Measurements from ENCODE around the gene ERVFRD-1.

GRCh38 chr6:11083491-11083890 is 28.0 kb downstream of the ERVFRD-1 start:
- no peak for TF ChIP-seq CTCF (IDR thresholded peaks at IDR 0.05)
- no peak for TF ChIP-seq EP300 (IDR thresholded peaks at IDR 0.05)
- no peak for TF ChIP-seq POLR2AphosphoS5 (IDR thresholded peaks at IDR 0.05)

All from upper lobe of left lung (tissue), 4 donors.